Vagina (tissue), 2 donors: Measurements from ENCODE around the gene ARID4B. TPM values are rescaled to one million over a fixed set of nuclear protein-coding genes. Genes with fewer than 3 reads are reported as not detected.

ENCODE experiments used
- DNase-seq, 2 donors: peaks; one replicate each; pipeline ENCODE4 v3.0.0-alpha.2; 2017; ENCODE audit errors: extremely low spot score in 2 of 2
- H3K27ac ChIP-seq: fragments of 200-600 bp; sonication (generic); one replicate; pipeline ENCODE4 v1.5.1; 2019
- H3K27me3 ChIP-seq: fragments of 200-600 bp; sonication (generic); one replicate; pipeline ENCODE4 v1.5.1; 2019
- H3K36me3 ChIP-seq, 2 donors: fragments of 200-600 bp; sonication (generic); one replicate each; pipeline ENCODE4 v1.5.1; 2017 to 2019
- H3K4me1 ChIP-seq: fragments of 200-600 bp; sonication (generic); one replicate; pipeline ENCODE4 v1.5.1; 2019
- H3K4me3 ChIP-seq, 2 donors: fragments of 200-600 bp; sonication (generic); 1 replicate in 1 of 2; 2 replicates in 1 of 2; pipeline ENCODE4 v1.5.1; 2016 to 2019
- H3K9me3 ChIP-seq: fragments of 200-600 bp; sonication (generic); one replicate; pipeline ENCODE4 v1.5.1; 2019
- POLR2A ChIP-seq, 2 donors: fragments of 450-650 bp; IDR thresholded peaks; one replicate each; pipeline ENCODE4 v1.6.1; 2017; ENCODE audit warnings: antibody characterized with exemption in 2 of 2, mild to moderate bottlenecking in 2 of 2, moderate library complexity in 2 of 2
- POLR2AphosphoS5 ChIP-seq, 2 donors: sonication (generic); formaldehyde crosslinking; IDR thresholded peaks; one replicate each; pipeline ENCODE4 v1.9.0; 2017; ENCODE audit warnings: antibody characterized with exemption in 2 of 2, mild to moderate bottlenecking in 2 of 2, low read depth in 1 of 2; ENCODE audit not compliant: insufficient read depth in 1 of 2
- intact Hi-C: fragments of 100-400 bp; cut with DNase I; formaldehyde crosslinking; loops from one replicate; pipeline ENCODE4 v1.15.1; 2023
- total RNA-seq: library from RNA; depleted of rRNA; stranded (reverse); fragments of >200 nt; gene quantifications from one replicate; pipeline ENCODE4 v1.2.3, GENCODE V29; 2016
- TF ChIP-seq, protein P1 (sequence below), 3 experiments: fragments of 450-650 bp in 2 of 3; fragments of 200-600 bp in 1 of 3; sonication (generic) in 1 of 3; IDR thresholded peaks; one replicate each; pipeline ENCODE4 v1.5.1; 2017 to 2019; ENCODE audit warnings: antibody characterized with exemption in 3 of 3, mild to moderate bottlenecking in 2 of 3, moderate library complexity in 2 of 3

ARID4B gene
- total RNA-seq, 1 donor from 2014 or later = 35.6 TPM

DNA sequence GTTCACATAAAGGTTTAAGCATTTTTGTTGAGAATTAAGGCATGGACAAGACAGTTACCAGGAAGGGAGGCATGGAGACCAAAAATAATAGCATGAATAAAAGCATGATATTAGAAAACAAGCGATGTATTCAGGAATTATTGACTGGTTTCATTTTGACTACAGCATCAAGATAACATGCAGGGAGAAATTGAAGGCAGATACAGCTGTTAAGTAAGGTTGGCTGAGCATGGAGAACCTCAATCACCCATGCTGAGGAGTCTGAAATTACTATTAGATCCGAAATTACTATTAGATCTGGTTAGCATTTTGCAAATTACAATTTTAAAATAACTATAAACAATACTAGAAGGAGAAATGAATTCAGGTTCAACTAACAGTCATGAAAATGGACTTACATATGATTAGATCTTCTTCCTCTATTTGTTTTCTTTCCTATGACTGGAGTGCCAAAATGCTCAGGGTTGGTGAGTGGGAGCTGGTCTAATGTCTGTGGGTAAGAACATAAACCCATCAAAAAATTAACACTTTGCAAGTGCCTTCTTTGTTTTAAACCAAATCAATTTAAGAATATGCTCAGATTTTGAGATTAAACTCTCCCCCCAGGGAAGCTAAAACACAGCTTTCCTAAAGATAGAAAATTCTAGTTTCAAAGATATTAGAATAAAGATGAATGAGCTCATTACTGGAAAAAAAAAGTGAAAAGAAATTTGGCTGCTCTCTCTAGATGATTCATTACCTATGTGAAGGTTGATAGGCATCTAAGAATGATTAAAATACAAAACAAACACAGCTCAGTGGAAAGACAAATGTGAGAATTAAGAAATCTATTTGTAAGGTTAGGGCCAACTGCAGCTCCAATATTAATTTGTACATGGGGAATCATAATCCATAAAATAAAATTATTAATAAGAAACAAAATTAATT is 81.7 kb downstream of the ARID4B start:
- Histone ChIP-seq H3K36me3 (peaks cover 0 to 11% of the 10 kb centered on the region in 2 donors), H3K9me3 (no peaks in the 10 kb centered on the region), H3K27me3 (no peaks in the 10 kb centered on the region), H3K27ac (no peak overlapping the region), H3K4me3 (no peak overlapping the region), H3K4me1 (peaks cover 12% of the 10 kb centered on the region)
- TF ChIP-seq, protein P1, sequence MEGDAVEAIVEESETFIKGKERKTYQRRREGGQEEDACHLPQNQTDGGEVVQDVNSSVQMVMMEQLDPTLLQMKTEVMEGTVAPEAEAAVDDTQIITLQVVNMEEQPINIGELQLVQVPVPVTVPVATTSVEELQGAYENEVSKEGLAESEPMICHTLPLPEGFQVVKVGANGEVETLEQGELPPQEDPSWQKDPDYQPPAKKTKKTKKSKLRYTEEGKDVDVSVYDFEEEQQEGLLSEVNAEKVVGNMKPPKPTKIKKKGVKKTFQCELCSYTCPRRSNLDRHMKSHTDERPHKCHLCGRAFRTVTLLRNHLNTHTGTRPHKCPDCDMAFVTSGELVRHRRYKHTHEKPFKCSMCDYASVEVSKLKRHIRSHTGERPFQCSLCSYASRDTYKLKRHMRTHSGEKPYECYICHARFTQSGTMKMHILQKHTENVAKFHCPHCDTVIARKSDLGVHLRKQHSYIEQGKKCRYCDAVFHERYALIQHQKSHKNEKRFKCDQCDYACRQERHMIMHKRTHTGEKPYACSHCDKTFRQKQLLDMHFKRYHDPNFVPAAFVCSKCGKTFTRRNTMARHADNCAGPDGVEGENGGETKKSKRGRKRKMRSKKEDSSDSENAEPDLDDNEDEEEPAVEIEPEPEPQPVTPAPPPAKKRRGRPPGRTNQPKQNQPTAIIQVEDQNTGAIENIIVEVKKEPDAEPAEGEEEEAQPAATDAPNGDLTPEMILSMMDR (IDR thresholded peaks at IDR 0.05) = no peak
- TF ChIP-seq POLR2A (IDR thresholded peaks at IDR 0.05) (no peak), POLR2AphosphoS5 (IDR thresholded peaks at IDR 0.05; ENCODE audit: insufficient read depth in 1 of 2, low read depth in 1 of 2) (no peak)
- DNase-seq = no peak
- intact Hi-C loops = no loop called here

DNA sequence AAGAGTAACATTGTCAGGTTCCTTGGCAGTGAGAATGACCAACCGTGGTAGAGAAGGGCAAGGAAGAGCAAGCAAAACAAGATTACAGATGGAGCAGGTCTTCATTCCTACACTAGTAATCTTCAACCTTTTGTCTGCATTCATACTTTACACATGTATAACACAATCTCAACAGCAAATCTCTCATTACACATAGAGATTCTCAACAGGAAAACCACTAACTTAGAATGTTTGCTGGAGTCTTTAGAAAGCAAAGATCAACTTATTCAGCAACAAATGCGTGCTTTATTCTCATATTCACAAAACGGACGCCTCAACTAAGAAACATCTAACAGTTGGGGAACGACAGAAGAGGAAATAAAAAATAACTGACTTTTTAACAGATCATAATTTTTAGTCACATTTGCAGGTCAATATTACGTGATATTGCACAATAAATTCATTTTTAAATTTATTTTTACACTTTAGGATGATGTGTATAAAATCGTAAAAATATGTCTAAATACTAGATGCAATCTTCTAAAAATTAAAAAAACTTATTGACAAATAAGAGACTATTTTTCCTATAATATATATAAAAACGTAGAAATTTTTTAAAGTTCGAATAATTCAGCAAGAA is 82.9 kb downstream of the ARID4B start:
- Histone ChIP-seq H3K9me3 (no peaks in the 10 kb centered on the region), H3K27me3 (no peaks in the 10 kb centered on the region), H3K27ac (no peak overlapping the region), H3K36me3 (peaks cover 0 to 11% of the 10 kb centered on the region in 2 donors), H3K4me1 (peaks cover 12% of the 10 kb centered on the region), H3K4me3 (no peak overlapping the region)
- TF ChIP-seq POLR2A (IDR thresholded peaks at IDR 0.05) (no peak), POLR2AphosphoS5 (IDR thresholded peaks at IDR 0.05; ENCODE audit: insufficient read depth in 1 of 2, low read depth in 1 of 2) (no peak)
- TF ChIP-seq, protein P1 (IDR thresholded peaks at IDR 0.05) = no peak
- no peak for DNase-seq
- intact Hi-C loops = no loop called here

DNA sequence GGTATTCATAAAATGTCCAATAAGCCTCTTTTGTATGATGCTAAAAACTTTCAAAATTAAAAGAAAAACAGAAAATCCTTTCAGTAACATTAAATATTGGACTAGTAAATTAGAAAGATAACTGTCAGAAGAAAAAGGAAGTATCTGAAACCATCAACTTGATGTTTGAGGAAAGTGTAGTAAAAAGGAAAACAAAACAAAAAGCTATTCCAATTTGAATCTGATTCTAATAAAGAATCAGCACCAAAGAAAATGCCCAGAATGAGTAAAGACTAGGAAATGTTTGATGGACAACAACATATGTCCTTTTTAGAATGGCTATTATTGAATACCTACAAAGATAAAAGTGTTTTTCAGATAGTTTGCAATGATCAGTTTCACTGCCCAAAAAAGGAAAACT is 87.0 kb downstream of the ARID4B start:
- Histone ChIP-seq H3K36me3 (peaks cover 0 to 9% of the 10 kb centered on the region in 2 donors), H3K27ac (no peak overlapping the region), H3K4me3 (no peak overlapping the region), H3K4me1 (peaks cover 4% of the 10 kb centered on the region), H3K27me3 (no peaks in the 10 kb centered on the region), H3K9me3 (no peaks in the 10 kb centered on the region)
- DNase-seq = no peak
- TF ChIP-seq POLR2AphosphoS5 (IDR thresholded peaks at IDR 0.05; ENCODE audit: insufficient read depth in 1 of 2, low read depth in 1 of 2) (no peak), POLR2A (IDR thresholded peaks at IDR 0.05) (no peak)
- TF ChIP-seq, protein P1 (IDR thresholded peaks at IDR 0.05) = no peak
- intact Hi-C loops = no loop called here

DNA sequence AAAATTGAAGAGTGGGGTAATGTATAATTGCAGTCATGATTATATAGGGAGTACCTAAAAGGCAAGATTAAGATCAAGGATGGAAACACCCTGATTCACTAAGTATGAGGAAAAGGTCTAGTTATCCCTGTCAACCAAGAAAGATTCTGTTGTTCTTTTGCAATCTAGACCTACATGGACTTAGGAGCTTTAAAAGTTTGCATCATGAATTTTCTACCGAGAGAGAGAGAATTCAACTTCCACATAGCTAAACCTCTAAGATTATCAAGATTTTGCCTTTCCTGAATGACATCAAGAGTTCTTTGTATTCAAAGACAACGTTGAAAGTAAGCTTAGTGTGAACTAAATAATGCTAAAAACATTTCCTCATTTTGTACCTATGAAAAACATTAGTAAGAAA is 88.1 kb downstream of the ARID4B start:
- no peak overlapping the region for H3K27ac ChIP-seq
- no peak for TF ChIP-seq POLR2A (IDR thresholded peaks at IDR 0.05)
- no peak for TF ChIP-seq POLR2AphosphoS5 (IDR thresholded peaks at IDR 0.05; ENCODE audit: insufficient read depth in 1 of 2, low read depth in 1 of 2)
- TF ChIP-seq, protein P1 (IDR thresholded peaks at IDR 0.05) = no peak
- DNase-seq = no peak
- intact Hi-C loops = no loop called here
- H3K9me3 ChIP-seq = no peaks in the 10 kb centered on the region
- no peaks in the 10 kb centered on the region for H3K27me3 ChIP-seq
- no peaks in the 10 kb centered on the region for H3K4me1 ChIP-seq
- peaks cover 0 to 8% of the 10 kb centered on the region in 2 donors for H3K36me3 ChIP-seq
- no peak overlapping the region for H3K4me3 ChIP-seq
